Iris pigment epithelial cell (primary cell): Measurements from ENCODE around the gene RASL10A.

Experiments
- DNase-seq: peaks from one replicate; pipeline ENCODE4 v3.0.0-alpha.2; 2011; ENCODE audit warnings: low read depth

Gene RASL10A

DNA sequence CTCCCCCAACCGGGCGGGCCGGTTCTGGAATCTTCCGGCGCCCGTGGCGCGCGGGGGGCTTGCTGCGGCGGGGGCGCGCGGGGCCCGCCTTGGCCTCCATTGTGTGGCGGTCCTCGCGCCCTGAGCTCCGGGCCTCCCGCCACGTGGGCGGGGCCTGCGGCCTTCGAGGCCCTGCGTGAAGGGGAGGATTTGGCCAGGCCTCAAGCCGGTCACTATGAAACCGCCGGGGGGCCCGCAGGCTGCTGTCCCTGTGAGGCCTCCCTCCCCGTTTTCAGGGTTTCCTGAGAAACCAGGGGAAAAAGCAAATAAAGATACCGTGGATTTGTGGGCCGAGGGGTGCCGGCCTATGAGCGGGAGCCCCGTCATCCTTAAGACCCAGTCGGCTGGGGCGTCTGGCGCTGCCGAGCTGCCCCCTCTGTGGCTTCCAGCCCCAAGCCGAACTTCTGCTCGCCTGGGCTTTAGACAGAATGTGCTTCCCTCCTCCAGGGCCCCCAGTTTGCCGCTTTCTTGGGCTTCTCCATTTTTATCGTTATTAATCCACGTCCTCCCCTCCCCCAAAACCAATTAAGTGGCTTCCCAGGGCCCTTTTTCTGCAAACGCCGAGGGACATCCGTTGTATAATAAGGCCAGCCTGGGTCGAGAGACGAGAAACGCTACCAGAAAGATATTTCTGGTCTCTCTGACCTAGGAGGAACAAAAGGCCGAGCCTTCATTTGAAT lies 46.8 kb downstream of the RASL10A start:
- peak; percentile 70 for DNase-seq

- DNase-seq: peak; percentile 98
Measured at GRCh38 chr22:29267858-29268510, 47.5 kb downstream of the RASL10A start, which contains the start of the genes EWSR1 and RHBDD3. EWSR1 (plus strand) TSS chr22:29268268; CDS start chr22:29268337, 69 bp downstream. RHBDD3 (minus strand) TSS chr22:29267981; CDS start chr22:29265626, 2,355 bp downstream.

- no peak for DNase-seq
Measured at GRCh38 chr22:29267462-29267857, 48.0 kb downstream of the RASL10A start.

DNA sequence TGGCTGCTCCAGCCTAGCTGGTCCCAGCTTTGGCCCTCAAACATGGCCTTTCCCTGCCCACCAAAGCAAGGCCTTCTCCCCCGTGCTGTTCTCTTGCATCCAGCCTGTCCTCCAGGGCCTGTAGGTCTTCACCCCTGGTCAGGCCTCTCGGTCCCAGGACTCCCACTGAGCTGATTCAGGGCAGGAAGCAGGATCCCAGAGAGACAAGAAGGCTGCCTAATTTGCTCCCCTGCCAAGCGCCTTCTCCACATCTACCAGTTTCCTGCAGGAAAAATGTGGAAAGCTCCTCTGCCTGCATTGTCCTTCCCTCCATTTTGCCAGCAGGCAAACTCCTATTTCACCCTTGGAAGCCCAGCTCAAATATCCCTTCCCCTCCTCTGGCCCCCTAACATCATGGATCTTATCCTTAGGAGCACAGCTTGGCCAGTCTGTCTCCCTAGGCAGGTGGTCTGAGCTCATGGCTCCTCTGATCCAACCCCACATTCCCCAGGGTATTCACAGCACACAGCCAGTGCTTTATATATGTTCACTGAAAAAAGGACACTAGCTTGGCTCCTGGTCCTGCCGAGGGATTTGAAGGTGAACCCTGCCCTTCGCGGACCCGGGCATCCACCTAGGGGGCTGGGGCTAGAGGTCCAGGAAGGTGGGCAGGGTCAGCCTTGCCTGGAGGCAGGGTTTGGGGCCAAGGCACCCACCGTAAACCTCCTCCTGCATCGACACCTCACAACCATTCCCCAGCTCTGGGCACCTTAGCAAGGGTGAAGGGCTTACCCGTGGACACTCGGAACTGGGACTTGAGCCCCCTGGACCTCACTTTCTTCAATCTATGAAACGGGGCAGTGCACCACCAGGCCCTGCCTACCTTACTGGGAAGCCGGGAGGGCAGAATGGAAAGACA lies 48.7 kb downstream of the RASL10A start:
- no peak for DNase-seq

DNA sequence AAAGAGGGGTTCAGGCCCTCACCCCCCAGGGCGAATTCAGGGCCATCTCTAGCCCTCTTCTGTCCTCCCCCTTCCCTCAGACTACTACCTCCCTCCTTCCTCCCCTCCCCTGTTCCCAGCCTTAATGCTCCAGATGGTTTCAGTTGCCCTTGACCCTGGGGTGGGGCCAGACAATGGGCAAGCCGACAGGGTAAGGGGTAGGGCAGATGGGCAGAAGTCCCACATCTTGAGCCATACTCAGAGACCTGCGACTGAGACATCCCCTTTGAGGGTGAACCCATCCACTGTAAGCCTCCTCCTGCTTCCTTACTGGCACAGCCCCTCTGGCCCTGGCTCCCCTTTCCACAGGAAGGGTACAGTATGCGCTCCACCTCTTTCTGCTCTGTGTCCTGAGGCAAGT lies 49.6 kb downstream of the RASL10A start:
- DNase-seq: no peak

GRCh38 chr22:29265305-29265704 lies 50.2 kb downstream of the RASL10A start:
- DNase-seq: no peak

GRCh38 chr22:29263791-29264276 lies 51.7 kb downstream of the RASL10A start:
- no peak for DNase-seq
